Epithelial cell of prostate (primary cell): ENCODE measurements around the gene BICDL2.

Experiments used
- DNase-seq: peaks from one replicate; pipeline ENCODE4 v3.0.0-alpha.2; 2011; ENCODE audit warnings: low read depth, low spot score
- H3K27ac ChIP-seq: fragments of 450-650 bp; 2 replicates; pipeline ENCODE4 v1.5.1; 2017; ENCODE audit warnings: mild to moderate bottlenecking

Gene BICDL2

DNA sequence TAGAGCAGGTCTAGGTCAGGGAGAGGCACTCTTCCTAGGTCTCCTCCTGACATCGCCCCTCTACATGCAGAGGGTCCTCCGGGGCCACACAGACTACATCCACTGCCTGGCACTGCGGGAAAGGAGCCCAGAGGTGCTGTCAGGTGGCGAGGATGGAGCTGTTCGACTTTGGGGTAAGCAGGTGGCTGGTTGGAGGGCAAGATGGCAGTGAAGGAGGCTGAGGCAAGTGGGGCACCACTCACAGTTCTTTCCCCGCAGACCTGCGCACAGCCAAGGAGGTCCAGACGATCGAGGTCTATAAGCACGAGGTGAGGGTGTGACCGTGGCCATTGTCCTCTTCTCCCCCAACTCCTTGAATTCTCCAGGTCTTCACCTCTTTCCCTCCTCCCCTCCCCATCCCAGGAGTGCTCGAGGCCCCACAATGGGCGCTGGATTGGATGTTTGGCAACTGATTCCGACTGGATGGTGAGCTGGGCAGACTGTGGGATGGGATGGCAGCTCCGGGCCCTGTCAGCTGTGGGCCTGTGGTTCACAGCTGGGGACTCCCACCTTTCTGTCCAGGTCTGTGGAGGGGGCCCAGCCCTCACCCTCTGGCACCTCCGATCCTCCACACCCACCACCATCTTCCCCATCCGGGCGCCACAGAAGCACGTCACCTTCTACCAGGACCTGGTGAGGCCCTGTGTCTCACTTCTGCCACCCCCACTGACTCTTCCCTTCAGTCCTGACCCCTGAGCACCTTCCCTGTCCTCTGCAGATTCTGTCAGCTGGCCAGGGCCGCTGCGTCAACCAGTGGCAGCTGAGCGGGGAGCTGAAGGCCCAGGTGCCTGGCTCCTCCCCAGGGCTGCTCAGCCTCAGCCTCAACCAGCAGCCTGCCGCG lies 9.9 kb downstream of the BICDL2 start:
- DNase-seq, result no peak
- no peak overlapping the region for H3K27ac ChIP-seq

DNA sequence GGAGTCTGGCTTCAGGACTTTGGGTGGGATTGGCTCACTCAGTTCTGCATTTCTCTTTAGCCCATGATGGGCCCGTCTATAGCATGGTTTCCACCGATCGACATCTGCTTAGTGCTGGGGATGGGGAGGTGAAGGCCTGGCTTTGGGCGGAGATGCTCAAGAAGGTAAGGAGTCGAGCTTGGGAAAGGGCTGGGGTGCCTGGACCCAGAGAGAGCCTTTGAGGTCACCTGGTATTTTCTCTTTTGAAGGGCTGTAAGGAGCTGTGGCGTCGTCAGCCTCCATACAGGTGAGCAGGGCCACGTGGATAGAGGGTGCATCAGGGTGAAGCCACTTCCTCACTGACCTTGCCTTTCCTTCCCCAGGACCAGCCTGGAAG lies 10.8 kb downstream of the BICDL2 start:
- H3K27ac ChIP-seq, result no peak overlapping the region
- DNase-seq, result no peak

DNA sequence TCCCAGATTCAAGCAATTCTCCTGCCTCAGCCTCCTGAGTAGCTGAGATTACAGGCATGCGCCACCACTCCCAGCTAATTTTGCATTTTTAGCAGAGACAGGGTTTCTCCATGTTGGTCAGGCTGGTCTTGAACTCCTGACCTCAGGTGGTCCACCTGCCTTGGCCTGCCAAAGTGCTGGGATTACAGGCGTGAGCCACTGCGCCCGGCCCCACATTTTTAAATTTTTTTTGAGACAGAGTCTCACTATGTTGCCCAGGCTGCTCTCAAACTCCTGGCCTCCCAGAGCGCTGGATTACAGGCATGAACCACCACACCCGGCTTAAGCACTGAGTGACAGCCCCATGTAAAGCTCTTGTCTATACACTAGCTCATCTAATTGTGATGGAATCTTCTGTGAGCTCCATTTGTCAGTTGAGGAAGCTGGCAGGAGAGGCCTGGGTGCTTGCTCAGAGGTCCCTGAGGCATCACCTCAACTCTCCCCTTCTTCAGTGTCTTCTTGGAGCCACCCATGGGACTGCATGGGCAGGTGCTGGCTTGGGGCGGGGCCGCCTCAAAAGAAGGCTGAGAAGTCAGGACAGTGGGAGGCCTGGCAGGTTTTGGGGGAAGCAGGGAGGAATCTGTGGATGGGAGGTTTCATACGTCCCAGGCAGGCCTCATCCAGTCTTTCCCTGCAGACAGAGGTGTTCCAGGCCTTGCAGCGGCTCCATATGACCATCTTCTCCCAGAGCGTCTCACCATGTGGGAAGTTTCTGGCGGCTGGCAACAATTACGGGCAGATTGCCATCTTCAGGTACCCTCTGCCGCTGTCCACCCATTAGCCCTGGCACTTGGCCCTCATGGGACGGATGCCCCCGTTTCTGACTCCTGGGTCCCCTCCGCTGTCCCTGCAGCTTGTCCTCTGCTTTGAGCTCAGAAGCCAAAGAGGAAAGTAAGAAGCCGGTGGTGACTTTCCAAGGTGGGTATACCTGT lies 11.4 kb downstream of the BICDL2 start:
- no peak for DNase-seq
- peak overlapping the region; percentile 99 for H3K27ac ChIP-seq

- peak within 1 kb of the TSS; percentile 99 for H3K27ac ChIP-seq
- DNase-seq, result peak; percentile 94
Observed at GRCh38 chr16:3023669-3024478, 12.9 kb downstream of the BICDL2 start, which contains the start of the genes HCFC1R1 and THOC6. HCFC1R1 (minus strand) TSS chr16:3023942; CDS start chr16:3023941, 1 bp downstream. THOC6 (plus strand) TSS chr16:3024035; CDS start chr16:3024327, 292 bp downstream.

GRCh38 chr16:3023415-3023668 lies 13.4 kb downstream of the BICDL2 start:
- peak overlapping the region; percentile 99 for H3K27ac ChIP-seq
- no peak for DNase-seq

GRCh38 chr16:3022684-3023414 lies 13.9 kb downstream of the BICDL2 start:
- peak overlapping the region; percentile 99 for H3K27ac ChIP-seq
- DNase-seq, result no peak

- H3K27ac ChIP-seq, result peak overlapping the region; percentile 99
- peak; percentile 74 for DNase-seq
Observed at GRCh38 chr16:3022208-3022683, 14.5 kb downstream of the BICDL2 start.

GRCh38 chr16:3021449-3022207 lies 15.1 kb downstream of the BICDL2 start:
- DNase-seq, result peak; percentile 86
- peak overlapping the region; percentile 99 for H3K27ac ChIP-seq

- peak overlapping the region; percentile 99 for H3K27ac ChIP-seq
- DNase-seq, result peak; percentile 64
Observed at GRCh38 chr16:3020604-3021448, 15.9 kb downstream of the BICDL2 start.

GRCh38 chr16:3020247-3020603 lies 16.5 kb downstream of the BICDL2 start, which contains the start of gene TNFRSF12A:
TNFRSF12A (plus strand) TSS chr16:3020368; CDS start chr16:3020398, 30 bp downstream.
- no peak for DNase-seq
- peak within 1 kb of the TSS; percentile 99 for H3K27ac ChIP-seq

GRCh38 chr16:3019594-3020246 lies 17.0 kb downstream of the BICDL2 start:
- DNase-seq, result no peak
- peak overlapping the region; percentile 99 for H3K27ac ChIP-seq

- H3K27ac ChIP-seq, result no peak within 1 kb of the TSS
- DNase-seq, result no peak
Observed at GRCh38 chr16:3017794-3018506, 18.8 kb downstream of the BICDL2 start, which contains the start of gene CLDN6. CLDN6 (minus strand) TSS chr16:3018183; CDS start chr16:3016021, 2,162 bp downstream.

DNA sequence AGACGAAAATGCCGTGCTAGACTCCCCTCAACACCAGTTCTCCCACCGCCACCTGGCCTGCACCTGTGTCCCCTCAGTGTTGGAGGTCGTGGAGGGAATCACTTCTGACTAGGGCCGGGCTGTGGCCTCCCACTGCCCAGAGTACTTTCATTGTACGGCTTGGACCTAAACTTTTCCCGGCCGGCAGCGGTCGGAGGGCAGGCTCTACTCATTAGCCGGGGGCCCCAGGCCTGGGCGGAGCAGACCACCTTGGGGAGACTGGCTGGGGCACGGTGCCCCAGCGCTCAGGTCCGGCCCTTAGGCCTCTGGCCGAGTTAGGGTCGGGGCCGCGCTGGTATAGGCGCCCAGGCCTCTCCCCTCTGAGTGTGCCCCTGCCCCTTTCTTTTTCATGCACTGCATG lies 19.4 kb downstream of the BICDL2 start:
- H3K27ac ChIP-seq, result no peak overlapping the region
- no peak for DNase-seq

DNA sequence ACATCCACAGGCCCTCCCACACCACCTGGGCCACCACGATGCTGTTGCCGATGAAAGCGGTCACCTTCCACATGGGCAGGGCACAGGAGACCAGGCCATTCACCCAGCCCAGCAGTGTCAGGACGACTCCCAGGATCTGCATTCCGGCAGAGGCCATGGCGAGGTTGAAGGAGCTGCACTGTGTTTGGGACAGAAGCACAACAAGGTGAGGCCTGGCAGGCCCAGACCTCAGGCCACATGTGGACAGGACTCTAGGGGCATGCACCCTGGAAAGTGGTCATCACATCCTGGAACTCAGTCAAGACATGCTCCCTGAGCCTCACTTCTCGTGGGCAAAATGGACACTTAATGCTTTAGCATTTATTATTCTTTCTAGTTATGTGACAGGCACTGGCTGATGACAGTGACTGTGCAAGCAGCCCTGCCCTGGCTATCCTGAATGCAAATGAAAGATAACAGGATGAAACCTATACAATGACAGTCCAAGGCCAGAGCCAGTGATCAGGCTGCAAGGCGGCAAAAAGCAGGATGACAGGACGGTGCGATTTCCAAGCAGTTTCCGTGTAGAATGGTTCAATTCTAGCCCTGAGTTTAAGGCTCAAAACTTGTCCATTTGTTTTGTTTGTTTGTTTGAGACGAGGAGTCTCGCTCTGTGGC lies 20.8 kb downstream of the BICDL2 start:
- DNase-seq, result no peak
- no peak overlapping the region for H3K27ac ChIP-seq

DNA sequence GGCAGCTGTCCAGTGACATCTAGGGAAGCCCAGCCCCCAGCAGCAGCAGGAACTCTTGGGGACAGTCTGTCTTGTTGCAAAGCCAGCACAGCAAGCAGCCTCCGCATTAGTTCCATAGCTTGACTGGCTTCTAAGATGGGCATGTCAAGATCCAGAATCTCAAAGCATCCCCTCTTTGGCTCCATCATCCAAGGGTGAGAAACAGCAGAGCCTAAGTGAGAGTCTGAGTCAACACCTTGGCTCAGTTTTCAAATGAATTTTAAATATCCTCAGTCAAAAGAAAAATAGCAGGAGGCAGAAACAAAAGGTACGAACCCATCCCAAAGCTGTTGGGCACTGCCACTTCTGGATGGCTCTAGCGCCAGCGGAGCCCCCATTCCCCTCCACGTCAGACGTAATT lies 21.8 kb downstream of the BICDL2 start:
- H3K27ac ChIP-seq, result no peak overlapping the region
- DNase-seq, result no peak
